Middle frontal gyrus (tissue), 1 donor: ENCODE data around the gene USP20.

Experiments
- DNase-seq: peaks from one replicate; pipeline ENCODE4 v3.0.0-alpha.2; 2015; ENCODE audit warnings: low spot score; ENCODE audit errors: extremely low spot score

Gene USP20

GRCh38 chr9:129874261-129875101, 39.2 kb downstream of the USP20 start:
- no peak for DNase-seq

GRCh38 chr9:129875181-129875611, 39.9 kb downstream of the USP20 start:
- DNase-seq, result no peak

- DNase-seq, result no peak
Observed at GRCh38 chr9:129875687-129876395, 40.6 kb downstream of the USP20 start.

GRCh38 chr9:129876815-129877214, 41.6 kb downstream of the USP20 start:
- DNase-seq, result no peak

- DNase-seq, result no peak
Observed at GRCh38 chr9:129878291-129878690, 43.0 kb downstream of the USP20 start.

- no peak for DNase-seq
Observed at GRCh38 chr9:129879103-129879699, 43.9 kb downstream of the USP20 start.

- no peak for DNase-seq
Observed at GRCh38 chr9:129879991-129880653, 44.9 kb downstream of the USP20 start.

- no peak for DNase-seq
Observed at GRCh38 chr9:129880654-129881546, 45.6 kb downstream of the USP20 start.

GRCh38 chr9:129881547-129882324, 46.5 kb downstream of the USP20 start:
- DNase-seq, result no peak

- no peak for DNase-seq
Observed at GRCh38 chr9:129884220-129885017, 49.2 kb downstream of the USP20 start.

- DNase-seq, result no peak
Observed at GRCh38 chr9:129885018-129885669, 49.9 kb downstream of the USP20 start.

- peak; percentile 61 for DNase-seq
Observed at GRCh38 chr9:129885670-129886106, 50.4 kb downstream of the USP20 start.

GRCh38 chr9:129886226-129887174, 51.2 kb downstream of the USP20 start:
- DNase-seq, result no peak

- DNase-seq, result no peak
Observed at GRCh38 chr9:129887334-129888292, 52.4 kb downstream of the USP20 start.

- DNase-seq, result no peak
Observed at GRCh38 chr9:129888293-129889121, 53.2 kb downstream of the USP20 start.
